Choroid plexus epithelial cell (primary cell): ENCODE results near the gene MAU2.
"Not testable (repeated sequence)": the region's sequence is repeated elsewhere in the genome, so short reads cannot be mapped to it uniquely, and the experiment has no call there.

Experiments used
- DNase-seq: peaks from one replicate; pipeline ENCODE4 v3.0.0-alpha.2; 2010; ENCODE audit warnings: low read depth
- H3K4me3 ChIP-seq: 2 replicates; pipeline ENCODE4 v1.5.1; 2011; ENCODE audit warnings: low read depth, mild to moderate bottlenecking, control low read depth, low read length, moderate library complexity
- TF ChIP-seq, protein P1 (sequence below): conservative IDR thresholded peaks from 2 replicates; pipeline ENCODE4 v1.5.1; 2011; ENCODE audit warnings: low read depth, mild to moderate bottlenecking, control low read depth, inconsistent platforms, low read length, moderate library complexity

The MAU2 gene

DNA sequence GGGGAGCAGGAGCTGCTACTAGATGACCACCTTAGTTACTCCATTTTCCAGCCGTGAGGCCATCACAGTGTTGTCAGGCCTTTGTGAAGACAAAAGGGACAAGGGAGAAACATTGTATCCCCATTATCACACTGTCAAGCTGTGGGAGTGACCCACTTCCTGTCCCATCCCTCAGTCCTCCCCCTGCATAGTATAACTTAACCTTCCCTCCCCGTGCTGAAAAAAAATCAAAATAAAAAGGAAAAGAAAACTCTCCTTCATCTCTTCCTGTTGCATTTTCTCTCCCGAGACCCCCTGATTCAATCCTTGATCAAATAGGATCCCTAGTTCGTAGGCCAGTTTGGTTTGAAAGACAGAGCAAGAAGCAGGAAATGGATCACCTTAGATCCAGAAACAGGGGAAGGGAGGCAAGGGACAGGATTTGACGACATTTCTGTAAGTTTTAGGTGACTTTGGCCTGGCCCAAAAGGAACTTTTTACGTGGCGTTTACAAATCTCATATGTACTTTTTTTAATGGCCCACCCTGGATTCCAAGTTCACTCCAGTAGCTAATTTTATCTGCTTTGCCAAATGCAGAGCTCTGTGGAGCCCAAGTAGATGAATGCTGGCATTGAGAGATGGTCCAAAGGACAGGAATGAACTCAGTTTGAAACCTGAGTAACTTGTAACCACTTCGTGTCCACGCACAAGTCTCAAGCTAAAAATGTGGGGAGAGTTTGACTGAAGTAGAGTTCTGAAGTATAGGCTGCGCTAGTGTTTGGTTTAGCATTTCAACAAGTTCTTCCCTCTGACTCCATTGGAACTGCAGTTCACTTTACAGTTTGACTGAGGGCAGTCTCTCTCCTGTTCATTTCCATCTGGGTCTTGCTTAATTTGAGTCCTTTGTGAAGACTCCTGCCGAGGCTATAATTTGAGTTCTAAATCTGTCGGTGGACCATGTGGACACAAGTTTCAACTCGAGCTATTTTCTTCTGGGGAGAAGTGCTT lies 68.2 kb downstream of the MAU2 start:
- TF ChIP-seq, protein P1, sequence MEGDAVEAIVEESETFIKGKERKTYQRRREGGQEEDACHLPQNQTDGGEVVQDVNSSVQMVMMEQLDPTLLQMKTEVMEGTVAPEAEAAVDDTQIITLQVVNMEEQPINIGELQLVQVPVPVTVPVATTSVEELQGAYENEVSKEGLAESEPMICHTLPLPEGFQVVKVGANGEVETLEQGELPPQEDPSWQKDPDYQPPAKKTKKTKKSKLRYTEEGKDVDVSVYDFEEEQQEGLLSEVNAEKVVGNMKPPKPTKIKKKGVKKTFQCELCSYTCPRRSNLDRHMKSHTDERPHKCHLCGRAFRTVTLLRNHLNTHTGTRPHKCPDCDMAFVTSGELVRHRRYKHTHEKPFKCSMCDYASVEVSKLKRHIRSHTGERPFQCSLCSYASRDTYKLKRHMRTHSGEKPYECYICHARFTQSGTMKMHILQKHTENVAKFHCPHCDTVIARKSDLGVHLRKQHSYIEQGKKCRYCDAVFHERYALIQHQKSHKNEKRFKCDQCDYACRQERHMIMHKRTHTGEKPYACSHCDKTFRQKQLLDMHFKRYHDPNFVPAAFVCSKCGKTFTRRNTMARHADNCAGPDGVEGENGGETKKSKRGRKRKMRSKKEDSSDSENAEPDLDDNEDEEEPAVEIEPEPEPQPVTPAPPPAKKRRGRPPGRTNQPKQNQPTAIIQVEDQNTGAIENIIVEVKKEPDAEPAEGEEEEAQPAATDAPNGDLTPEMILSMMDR, result no peak
- H3K4me3 ChIP-seq, result no peak overlapping the region
- DNase-seq, result peak; percentile 20

DNA sequence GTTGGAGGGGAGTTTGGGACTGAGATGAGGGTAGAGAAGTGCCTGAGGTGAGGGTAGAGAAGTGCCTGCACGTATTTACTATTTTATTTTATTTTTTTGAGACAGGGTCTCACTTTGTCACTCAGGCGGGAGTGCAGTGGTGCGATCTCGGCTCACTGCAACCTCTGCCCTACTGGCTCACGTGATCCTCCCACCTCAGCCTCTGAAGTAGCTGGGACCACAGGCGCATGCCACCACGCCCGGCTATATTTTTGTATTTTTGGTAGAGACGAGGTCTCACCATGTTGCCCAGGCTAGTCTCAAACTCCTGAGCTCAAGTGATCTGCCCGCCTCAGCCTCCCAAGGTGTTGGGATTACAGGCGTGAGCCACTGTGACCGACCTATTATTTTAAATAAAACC lies 69.1 kb downstream of the MAU2 start:
- not testable (repeated sequence) for H3K4me3 ChIP-seq

DNA sequence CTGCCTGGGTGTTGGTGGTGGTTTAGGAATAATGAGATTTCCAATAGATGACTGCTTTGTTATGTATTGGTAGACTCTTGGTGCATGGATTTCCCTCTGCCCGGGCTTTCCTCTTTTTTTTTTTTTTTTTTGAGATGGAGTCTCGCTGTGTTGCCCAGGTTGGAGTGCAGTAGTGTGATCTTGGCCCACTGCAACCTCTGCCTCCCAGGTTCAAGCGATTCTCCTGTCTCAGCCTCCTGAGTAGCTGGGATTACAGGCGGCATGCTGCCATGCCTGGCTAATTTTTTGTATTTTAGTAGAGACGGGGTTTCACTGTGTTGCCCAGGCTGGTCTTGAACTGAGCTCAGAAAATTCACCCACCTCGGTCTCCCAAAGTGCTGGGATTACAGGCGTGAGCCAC lies 73.7 kb downstream of the MAU2 start:
- not testable (repeated sequence) for H3K4me3 ChIP-seq

More for the DNA sequence above, 69.1 kb downstream of the MAU2 start:
- DNase-seq, result not testable (repeated sequence)

DNA sequence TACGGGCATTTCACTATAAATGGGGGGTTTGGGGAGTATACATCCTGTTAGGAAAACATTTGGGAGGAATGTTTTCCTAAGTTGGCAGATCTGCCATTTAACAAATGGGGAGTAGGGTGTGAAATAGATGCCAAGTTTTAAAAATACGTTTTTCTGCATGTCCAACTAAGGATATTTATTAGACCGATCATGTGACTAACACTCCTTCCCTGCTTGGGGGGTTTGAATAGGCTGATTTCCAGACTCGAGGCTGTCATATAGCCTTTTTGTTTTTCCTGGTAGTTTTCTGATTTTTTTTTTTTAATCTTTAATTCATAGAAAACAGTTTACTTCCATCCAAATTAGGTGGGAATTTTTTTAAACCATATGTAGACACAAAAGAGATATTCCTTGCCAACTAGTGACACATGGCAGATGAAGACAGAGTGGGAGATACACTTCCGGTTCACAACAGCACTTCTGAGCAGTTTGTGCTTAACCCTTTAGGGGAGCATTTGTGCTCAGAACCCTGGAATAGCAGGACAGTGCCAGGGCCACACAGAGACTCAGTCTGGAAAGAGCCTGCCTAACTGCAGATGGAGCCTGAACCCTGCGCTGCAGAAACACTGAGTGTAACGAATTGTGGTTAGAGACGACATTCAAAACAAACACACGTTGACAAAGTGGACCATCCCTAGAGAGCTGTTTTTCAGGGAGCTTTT lies 79.3 kb downstream of the MAU2 start:
- peak; percentile 56 for DNase-seq
- no peak overlapping the region for H3K4me3 ChIP-seq
- TF ChIP-seq, protein P1, result peak; percentile 22

More for the DNA sequence above, 73.7 kb downstream of the MAU2 start:
- DNase-seq, result not testable (repeated sequence)

DNA sequence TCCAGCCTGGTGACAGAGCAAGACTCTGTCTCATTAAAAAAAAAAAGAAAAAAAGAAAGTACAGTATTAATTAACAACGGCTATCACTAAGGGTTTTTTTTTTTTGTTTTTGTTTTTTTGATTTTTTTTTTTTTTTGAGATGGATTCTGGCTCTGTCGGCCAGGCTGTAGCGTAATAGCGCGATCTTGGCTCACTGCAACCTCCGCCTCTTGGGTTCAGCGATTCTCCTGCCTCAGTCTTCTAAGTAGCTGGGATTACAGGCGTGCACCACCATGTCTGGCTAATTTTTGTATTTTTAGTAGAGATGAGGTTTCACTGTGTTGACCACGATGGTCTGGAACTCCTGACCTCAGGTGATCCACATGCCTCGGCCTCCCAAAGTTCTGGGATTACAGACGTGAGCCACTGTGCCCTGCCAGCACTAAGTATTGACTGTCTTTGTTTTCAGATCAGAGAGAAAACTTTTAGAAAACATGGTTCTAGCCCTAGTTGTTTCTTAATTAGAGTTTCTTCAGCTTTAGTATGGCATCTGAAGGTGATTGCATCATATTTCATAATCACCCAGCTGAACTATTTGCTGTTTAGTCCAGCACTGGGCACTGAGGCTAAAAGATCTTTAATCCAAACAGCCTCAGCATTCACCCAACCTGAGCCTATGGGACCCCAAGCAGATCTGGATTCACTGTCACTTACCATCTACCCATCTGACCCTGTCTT lies 82.2 kb downstream of the MAU2 start:
- TF ChIP-seq, protein P1, result no peak
- DNase-seq, result peak; percentile 46
- H3K4me3 ChIP-seq, result no peak overlapping the region

DNA sequence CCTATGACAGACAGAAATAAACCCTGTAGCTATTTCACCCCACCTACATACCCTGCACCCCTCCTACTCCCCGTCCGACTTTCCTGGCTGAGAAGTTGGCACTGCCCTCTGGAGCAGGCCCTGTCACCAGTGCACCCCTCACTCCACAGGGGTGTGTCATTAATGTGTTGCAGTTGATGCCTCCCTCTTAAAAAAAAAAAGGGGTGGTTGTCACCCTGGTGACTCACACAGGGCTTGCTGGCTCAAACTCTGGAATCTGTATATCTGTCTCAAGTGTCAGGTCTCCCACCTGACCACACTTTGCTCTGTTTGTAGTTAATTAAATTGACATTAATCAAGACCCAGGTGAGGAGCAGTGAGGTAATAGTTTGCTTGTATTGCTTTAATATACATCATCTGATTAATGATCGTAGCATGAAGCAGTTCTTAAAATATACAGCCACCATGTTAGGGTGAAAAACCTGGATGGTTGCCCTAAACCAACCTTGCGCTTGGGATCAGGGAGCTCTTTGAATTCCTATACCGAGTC lies 82.8 kb downstream of the MAU2 start:
- H3K4me3 ChIP-seq, result no peak overlapping the region
- TF ChIP-seq, protein P1, result no peak
- peak; percentile 27 for DNase-seq

DNA sequence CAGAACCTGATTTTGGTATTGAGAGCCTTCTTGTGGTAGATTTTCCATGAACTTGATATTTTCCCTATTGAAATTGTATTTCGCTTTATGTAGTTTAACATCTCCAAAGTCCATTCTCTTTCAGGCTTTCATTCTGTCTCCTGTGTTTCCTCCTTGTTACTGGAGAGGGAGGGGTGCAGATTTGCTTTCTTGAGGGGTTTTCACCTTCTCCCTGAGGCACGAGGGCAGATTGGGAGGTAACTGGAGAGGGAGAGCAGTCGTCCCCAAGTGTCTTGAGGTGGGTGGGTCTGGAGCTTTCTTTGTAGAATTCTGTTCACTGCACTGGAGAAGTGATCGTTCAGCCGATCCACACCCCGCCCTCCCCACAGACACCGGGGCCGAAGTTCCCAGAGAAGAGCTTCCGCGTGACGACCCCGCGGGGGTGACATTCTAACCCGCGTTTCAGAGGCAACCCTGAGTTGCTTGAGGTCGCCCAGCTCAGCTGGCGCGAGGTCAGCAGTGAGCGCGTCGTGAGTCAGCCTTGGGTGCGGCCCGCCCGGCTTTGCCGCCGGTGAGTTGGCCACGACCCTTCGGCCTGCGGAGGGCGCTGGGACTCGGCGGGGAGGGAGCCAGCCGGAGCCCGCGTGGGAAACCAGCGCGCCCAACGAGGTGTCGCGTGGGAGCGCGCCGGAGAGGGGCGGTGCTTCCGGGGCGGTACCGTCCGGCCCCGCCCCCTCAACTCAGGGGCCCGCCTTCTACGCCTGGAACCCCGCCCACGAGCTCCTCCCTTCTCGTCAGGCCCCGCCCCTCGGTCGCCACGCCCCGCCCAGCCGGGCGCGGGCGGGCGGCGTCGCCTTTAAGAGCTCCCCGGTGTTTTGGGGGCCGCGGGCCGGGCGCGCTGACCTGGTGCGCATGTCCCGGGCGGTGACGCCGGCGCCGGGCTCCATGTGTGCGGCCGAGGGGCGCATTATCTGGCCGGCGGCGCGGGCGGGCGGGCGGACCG lies 84.5 kb downstream of the MAU2 start, which contains the start of gene GATAD2A:
GATAD2A (plus strand) TSS at position 797 of the 982 bp plus-strand sequence. CDS start 59,671 bp downstream, outside the sequence.
- peak within 1 kb of the TSS; percentile 76 for H3K4me3 ChIP-seq
- TF ChIP-seq, protein P1, result peak; percentile 21
- peak; percentile 93 for DNase-seq
